22Rv1 (cell line): ENCODE data around the gene ULK4.
"Not testable (repeated sequence)": the region's sequence is repeated elsewhere in the genome, so short reads cannot be mapped to it uniquely, and the experiment has no call there.

Experiments used
- H3K27ac ChIP-seq: fragments of 450-650 bp; 2 replicates; pipeline ENCODE4 v1.5.1; 2017
- CTCF ChIP-seq: fragments of 450-650 bp; IDR thresholded peaks from 2 replicates; pipeline ENCODE4 v1.5.1; 2017; ENCODE audit warnings: mild to moderate bottlenecking
- ZFX ChIP-seq: fragments of 450-650 bp; IDR thresholded peaks from 2 replicates; pipeline ENCODE4 v1.6.1; 2017; ENCODE audit warnings: antibody characterized with exemption, borderline replicate concordance

Gene ULK4

GRCh38 chr3:41565948-41566514 is 395.9 kb downstream of the ULK4 start:
- no peak overlapping the region for H3K27ac ChIP-seq
- TF ChIP-seq CTCF (no peak), ZFX (no peak)

GRCh38 chr3:41565003-41565402 is 396.9 kb downstream of the ULK4 start:
- TF ChIP-seq ZFX (no peak), CTCF (no peak)
- no peak overlapping the region for H3K27ac ChIP-seq

- H3K27ac ChIP-seq = not testable (repeated sequence)
Observed at GRCh38 chr3:41556245-41556644, 405.7 kb downstream of the ULK4 start.

GRCh38 chr3:41532976-41533375 is 428.9 kb downstream of the ULK4 start:
- TF ChIP-seq CTCF (no peak), ZFX (no peak)
- H3K27ac ChIP-seq = no peak overlapping the region

GRCh38 chr3:41526995-41527573 is 434.8 kb downstream of the ULK4 start:
- H3K27ac ChIP-seq = no peak overlapping the region
- no peak for TF ChIP-seq ZFX
- TF ChIP-seq CTCF = no peak

- H3K27ac ChIP-seq = no peak overlapping the region
- TF ChIP-seq CTCF (no peak), ZFX (no peak)
Observed at GRCh38 chr3:41525303-41526064, 436.4 kb downstream of the ULK4 start.

- H3K27ac ChIP-seq = no peak overlapping the region
- no peak for TF ChIP-seq CTCF
- TF ChIP-seq ZFX = no peak
Observed at GRCh38 chr3:41523897-41524296, 438.0 kb downstream of the ULK4 start.
